ENCODE measurements around the gene NPC1L1. TPM values are rescaled to one million over a fixed set of nuclear protein-coding genes. Genes with fewer than 3 reads are reported as not detected.
"Not testable (repeated sequence)": the region's sequence is repeated elsewhere in the genome, so short reads cannot be mapped to it uniquely, and the experiment has no call there.

Gene NPC1L1
- total and polyA plus RNA-seq, 4 experiments from 2014 or later, result 0.19 to 0.23 TPM; not detected in 2

GRCh38 chr7:44506592-44507288 lies 34.4 kb downstream of the NPC1L1 start:
- H3K36me3 Mint-ChIP-seq; DNase-seq; H3K36me3 ChIP-seq (ENCODE audit: insufficient read depth, low read length); intact Hi-C loops (cut with micrococcal nuclease); H3K27ac ChIP-seq (ENCODE audit: low read depth, low read length); H3K9me3 ChIP-seq (ENCODE audit: control insufficient read depth in 1 of 2, low read length in 2 of 2); H3K27me3 ChIP-seq (ENCODE audit: insufficient read depth, low read length); H3K27ac Mint-ChIP-seq; H3K4me3 Mint-ChIP-seq; H3K4me1 ChIP-seq (ENCODE audit: insufficient read depth, low read length); POLR2A ChIA-PET (ENCODE audit: partially characterized antibody); CTCF ChIA-PET (ENCODE audit: partially characterized antibody); H3K27me3 Mint-ChIP-seq; H3K4me3 ChIP-seq (ENCODE audit: low read length in 2 of 2); H3K4me1 Mint-ChIP-seq: not testable (repeated sequence)
- H3K9me3 Mint-ChIP-seq, result peaks cover 0 to 18% (median 5%) of the 10 kb centered on the region in 8 donors

GRCh38 chr7:44505595-44505994 lies 35.5 kb downstream of the NPC1L1 start:
- ChIA-PET CTCF (ENCODE audit: partially characterized antibody) (no interaction called here), POLR2A (ENCODE audit: partially characterized antibody) (no interaction called here)
- no peak overlapping the region for H3K27ac ChIP-seq (ENCODE audit: low read depth, low read length)
- H3K9me3 ChIP-seq (ENCODE audit: control insufficient read depth in 1 of 2, low read length in 2 of 2), result no peaks in the 10 kb centered on the region
- peaks cover 2 to 5% of the 10 kb centered on the region in 2 donors for H3K27me3 Mint-ChIP-seq
- no peaks in the 10 kb centered on the region for H3K36me3 ChIP-seq (ENCODE audit: insufficient read depth, low read length)
- peaks cover 0 to 11% (median 4%) of the 10 kb centered on the region in 8 donors for H3K9me3 Mint-ChIP-seq
- H3K4me1 ChIP-seq (ENCODE audit: insufficient read depth, low read length), result no peaks in the 10 kb centered on the region
- DNase-seq, result peak in 1 of 5 donors; percentile 12
- H3K27ac Mint-ChIP-seq, result peak overlapping the region in 2 of 7 donors; percentile 10 to 63
- intact Hi-C loops (cut with micrococcal nuclease), result no loop called here
- no peak overlapping the region for H3K4me3 ChIP-seq (ENCODE audit: low read length in 2 of 2)
- no peaks in the 10 kb centered on the region for H3K27me3 ChIP-seq (ENCODE audit: insufficient read depth, low read length)
- peaks cover 0 to 4% (median under 1%) of the 10 kb centered on the region in 4 donors for H3K4me1 Mint-ChIP-seq
- H3K36me3 Mint-ChIP-seq, result no peaks in the 10 kb centered on the region
- no peak overlapping the region for H3K4me3 Mint-ChIP-seq

- H3K4me1 Mint-ChIP-seq, result no peaks in the 10 kb centered on the region
- POLR2A ChIA-PET (ENCODE audit: partially characterized antibody), result no interaction called here
- CTCF ChIA-PET (ENCODE audit: partially characterized antibody), result no interaction called here
- Histone ChIP-seq H3K36me3 (ENCODE audit: insufficient read depth, low read length) (no peaks in the 10 kb centered on the region), H3K4me3 (ENCODE audit: low read length in 2 of 2) (no peak overlapping the region), H3K27me3 (ENCODE audit: insufficient read depth, low read length) (no peaks in the 10 kb centered on the region), H3K27ac (ENCODE audit: low read depth, low read length) (no peak overlapping the region), H3K4me1 (ENCODE audit: insufficient read depth, low read length) (no peaks in the 10 kb centered on the region), H3K9me3 (ENCODE audit: control insufficient read depth in 1 of 2, low read length in 2 of 2) (no peaks in the 10 kb centered on the region)
- peaks cover 2 to 5% of the 10 kb centered on the region in 2 donors for H3K27me3 Mint-ChIP-seq
- H3K36me3 Mint-ChIP-seq, result no peaks in the 10 kb centered on the region
- H3K4me3 Mint-ChIP-seq, result no peak overlapping the region
- H3K27ac Mint-ChIP-seq, result no peak overlapping the region
- no peak for DNase-seq
- intact Hi-C loops (cut with micrococcal nuclease), result no loop called here
- H3K9me3 Mint-ChIP-seq, result peaks cover 0 to 2% (median 0%) of the 10 kb centered on the region in 8 donors
These were observed 42.7 kb downstream of the NPC1L1 start for GRCh38 chr7:44498230-44498954.

GRCh38 chr7:44497155-44498027 lies 43.7 kb downstream of the NPC1L1 start:
- H3K27me3 Mint-ChIP-seq, result peaks cover 2 to 5% of the 10 kb centered on the region in 2 donors
- no peak for DNase-seq
- Histone ChIP-seq H3K27ac (ENCODE audit: low read depth, low read length) (no peak overlapping the region), H3K4me3 (ENCODE audit: low read length in 2 of 2) (no peak overlapping the region), H3K36me3 (ENCODE audit: insufficient read depth, low read length) (no peaks in the 10 kb centered on the region), H3K4me1 (ENCODE audit: insufficient read depth, low read length) (no peaks in the 10 kb centered on the region), H3K27me3 (ENCODE audit: insufficient read depth, low read length) (no peaks in the 10 kb centered on the region), H3K9me3 (ENCODE audit: control insufficient read depth in 1 of 2, low read length in 2 of 2) (no peaks in the 10 kb centered on the region)
- H3K4me1 Mint-ChIP-seq, result no peaks in the 10 kb centered on the region
- H3K27ac Mint-ChIP-seq, result no peak overlapping the region
- H3K4me3 Mint-ChIP-seq, result no peak overlapping the region
- ChIA-PET POLR2A (ENCODE audit: partially characterized antibody) (no interaction called here), CTCF (ENCODE audit: partially characterized antibody) (interaction anchor here (1.4 kb wide), 1 partner anchor 37 kb away, joined by 3 read pairs; no protein-coding TSS in a partner anchor)
- intact Hi-C loops (cut with micrococcal nuclease), result no loop called here
- peaks cover 0 to 2% (median 0%) of the 10 kb centered on the region in 8 donors for H3K9me3 Mint-ChIP-seq
- no peaks in the 10 kb centered on the region for H3K36me3 Mint-ChIP-seq

GRCh38 chr7:44496385-44496784 lies 44.7 kb downstream of the NPC1L1 start:
- DNase-seq, result no peak
- Histone ChIP-seq H3K9me3 (ENCODE audit: control insufficient read depth in 1 of 2, low read length in 2 of 2) (no peaks in the 10 kb centered on the region), H3K27me3 (ENCODE audit: insufficient read depth, low read length) (no peaks in the 10 kb centered on the region), H3K4me1 (ENCODE audit: insufficient read depth, low read length) (peaks cover 1% of the 10 kb centered on the region), H3K27ac (ENCODE audit: low read depth, low read length) (no peak overlapping the region), H3K4me3 (ENCODE audit: low read length in 2 of 2) (no peak overlapping the region), H3K36me3 (ENCODE audit: insufficient read depth, low read length) (no peaks in the 10 kb centered on the region)
- Mint-ChIP-seq H3K9me3 (peaks cover 0 to 2% (median 0%) of the 10 kb centered on the region in 8 donors), H3K27ac (no peak overlapping the region), H3K36me3 (no peaks in the 10 kb centered on the region), H3K27me3 (peaks cover 2 to 3% of the 10 kb centered on the region in 2 donors), H3K4me3 (no peak overlapping the region), H3K4me1 (peaks cover 0 to under 1% (median under 1%) of the 10 kb centered on the region in 4 donors)
- ChIA-PET POLR2A (ENCODE audit: partially characterized antibody) (no interaction called here), CTCF (ENCODE audit: partially characterized antibody) (interaction anchor here (1.4 kb wide), 1 partner anchor 38 kb away, joined by 3 read pairs; no protein-coding TSS in a partner anchor)
- intact Hi-C loops (cut with micrococcal nuclease), result no loop called here

GRCh38 chr7:44494960-44495359 lies 46.2 kb downstream of the NPC1L1 start:
- intact Hi-C loops (cut with micrococcal nuclease), result loop anchor here (5.0 kb wide), 1 partner anchor 253 kb away; no protein-coding TSS in a partner anchor
- no peak overlapping the region for H3K4me3 Mint-ChIP-seq
- POLR2A ChIA-PET (ENCODE audit: partially characterized antibody), result interaction anchor here (1.0 kb wide), 1 partner anchor 87 kb away, joined by 3 read pairs; the partner anchor contains the start of gene TMED4

More at GRCh38 chr7:44494960-44495359, 46.2 kb downstream of the NPC1L1 start:
- H3K4me3 ChIP-seq (ENCODE audit: low read length in 2 of 2), result no peak overlapping the region
- H3K36me3 Mint-ChIP-seq, result peaks cover 0 to 1% of the 10 kb centered on the region in 2 donors
- H3K36me3 ChIP-seq (ENCODE audit: insufficient read depth, low read length), result no peaks in the 10 kb centered on the region
- H3K27me3 Mint-ChIP-seq, result peaks cover 2 to 3% of the 10 kb centered on the region in 2 donors
- no peaks in the 10 kb centered on the region for H3K9me3 ChIP-seq (ENCODE audit: control insufficient read depth in 1 of 2, low read length in 2 of 2)
- H3K27ac Mint-ChIP-seq, result no peak overlapping the region
- DNase-seq, result no peak
- peaks cover 7% of the 10 kb centered on the region for H3K4me1 ChIP-seq (ENCODE audit: insufficient read depth, low read length)
- H3K27me3 ChIP-seq (ENCODE audit: insufficient read depth, low read length), result no peaks in the 10 kb centered on the region
- CTCF ChIA-PET (ENCODE audit: partially characterized antibody), result no interaction called here
- peaks cover 0 to 2% (median 0%) of the 10 kb centered on the region in 8 donors for H3K9me3 Mint-ChIP-seq
- H3K27ac ChIP-seq (ENCODE audit: low read depth, low read length), result no peak overlapping the region
- H3K4me1 Mint-ChIP-seq, result peaks cover 6 to 10% (median 8%) of the 10 kb centered on the region in 4 donors

Data from CD4-positive, alpha-beta memory T cell (primary cell).